SK-N-MC (cell line): ENCODE measurements around the gene LIME1.

Source experiments
- EZH2 ChIP-seq: fragments of 200-600 bp; sonication (generic); IDR thresholded peaks from one replicate; pipeline ENCODE4 v1.6.1; 2017; ENCODE audit warnings: antibody characterized with exemption
- FOXP2 ChIP-seq: optimal IDR thresholded peaks from 2 replicates; pipeline ENCODE3; 2011; ENCODE audit warnings: mild to moderate bottlenecking, moderate library complexity; ENCODE audit not compliant: insufficient read depth; ENCODE audit errors: extremely low read length, control extremely low read depth
- POLR2AphosphoS5 ChIP-seq: IDR thresholded peaks from 2 replicates; pipeline ENCODE4 v1.6.1; 2012; ENCODE audit warnings: mild to moderate bottlenecking, low read depth, low read length, borderline replicate concordance

DNA sequence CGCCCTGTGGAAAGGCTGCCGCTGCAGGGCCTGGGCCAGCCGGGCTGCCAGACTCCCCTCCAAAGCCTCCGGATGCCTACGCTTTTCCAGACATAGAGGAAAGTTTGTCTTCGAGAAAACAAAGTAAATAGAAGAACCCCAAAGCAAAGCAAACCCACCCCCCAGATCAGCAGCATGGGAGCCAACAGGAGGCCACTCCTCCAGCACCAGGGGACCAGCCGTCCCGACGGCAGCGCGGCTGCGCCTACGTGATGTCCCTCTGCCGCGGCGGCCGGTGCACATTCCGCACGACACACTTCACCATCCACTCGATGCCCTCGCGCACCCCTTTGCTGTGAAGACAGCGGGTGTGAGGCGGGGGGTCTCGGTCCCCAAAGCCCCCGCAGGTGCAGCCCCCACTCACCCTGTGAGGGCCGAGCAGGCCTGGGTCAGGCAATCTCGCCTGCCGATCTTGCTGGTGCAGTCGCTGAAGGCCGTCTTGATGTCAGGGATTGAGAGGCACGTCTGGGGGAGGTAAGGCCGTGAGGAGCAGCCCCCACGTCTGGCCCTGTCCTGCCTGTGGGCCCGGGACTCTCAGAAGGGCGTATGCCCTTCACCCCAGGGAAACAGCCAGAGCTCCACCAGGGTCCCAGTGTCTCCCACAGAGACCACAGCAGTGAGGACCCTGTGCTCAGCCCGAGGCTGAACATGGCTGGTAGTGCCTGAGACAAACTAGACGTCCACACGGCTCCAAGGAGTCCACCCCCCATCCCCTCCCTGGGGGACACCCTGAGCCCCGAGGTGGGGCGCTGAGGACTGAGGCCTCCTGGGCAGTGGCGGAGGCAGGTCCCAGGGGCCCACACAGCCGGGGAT is 36.0 kb upstream of the LIME1 start:
- TF ChIP-seq EZH2 (no peak), POLR2AphosphoS5 (no peak), FOXP2 (no peak)
